Endothelial cell of hepatic sinusoid (primary cell): ENCODE data around the gene GBX1.

Source experiments
- in situ Hi-C: cut with HindIII; loops from 2 replicates; pipeline ENCODE4 v1.10.0; 2017; ENCODE audit warnings: low sequenced_read_pairs

Gene GBX1

GRCh38 chr7:151130741-151131157, 36.7 kb downstream of the GBX1 start:
- in situ Hi-C loops: loop anchor here (10.0 kb wide), 1 partner anchor 94 kb away; the partner anchor contains the start of gene ABCF2

GRCh38 chr7:151129960-151130591, 37.4 kb downstream of the GBX1 start:
- in situ Hi-C loops: loop anchor here (10.0 kb wide), 1 partner anchor 95 kb away; the partner anchor contains the start of gene ABCF2

- in situ Hi-C loops: no loop called here
These were observed 38.2 kb downstream of the GBX1 start for GRCh38 chr7:151129117-151129959.

GRCh38 chr7:151128716-151129115, 38.8 kb downstream of the GBX1 start:
- in situ Hi-C loops: no loop called here

GRCh38 chr7:151128144-151128543, 39.4 kb downstream of the GBX1 start:
- in situ Hi-C loops: no loop called here

- in situ Hi-C loops: no loop called here
These were observed 40.9 kb downstream of the GBX1 start for GRCh38 chr7:151126491-151127137.

GRCh38 chr7:151125846-151126481, 41.5 kb downstream of the GBX1 start:
- in situ Hi-C loops: no loop called here

- in situ Hi-C loops: no loop called here
These were observed 42.0 kb downstream of the GBX1 start for GRCh38 chr7:151125470-151125845.

GRCh38 chr7:151124899-151125399, 42.5 kb downstream of the GBX1 start:
- in situ Hi-C loops: no loop called here

GRCh38 chr7:151124481-151124880, 43.0 kb downstream of the GBX1 start:
- in situ Hi-C loops: no loop called here

- in situ Hi-C loops: no loop called here
These were observed 43.6 kb downstream of the GBX1 start for GRCh38 chr7:151123822-151124464.

GRCh38 chr7:151123158-151123821, 44.2 kb downstream of the GBX1 start:
- in situ Hi-C loops: no loop called here

GRCh38 chr7:151122796-151123157, 44.7 kb downstream of the GBX1 start:
- in situ Hi-C loops: no loop called here

- in situ Hi-C loops: no loop called here
These were observed 45.2 kb downstream of the GBX1 start for GRCh38 chr7:151122276-151122675.

GRCh38 chr7:151121380-151122170, 45.9 kb downstream of the GBX1 start:
- in situ Hi-C loops: no loop called here

GRCh38 chr7:151120896-151121295, 46.6 kb downstream of the GBX1 start:
- in situ Hi-C loops: no loop called here

- in situ Hi-C loops: no loop called here
These were observed 47.6 kb downstream of the GBX1 start for GRCh38 chr7:151119902-151120301.

GRCh38 chr7:151119055-151119415, 48.5 kb downstream of the GBX1 start:
- in situ Hi-C loops: no loop called here
